Thyroid gland (tissue), 4 donors: ENCODE measurements around the gene STX2. TPM values are rescaled to one million over a fixed set of nuclear protein-coding genes. Genes with fewer than 3 reads are reported as not detected.
A peak's percentile ranks its signal among the peaks of the same experiment; 100 is the strongest.
"Not testable (repeated sequence)": the region's sequence is repeated elsewhere in the genome, so short reads cannot be mapped to it uniquely, and the experiment has no call there.

Experiments used
- DNase-seq, 2 donors: peaks; one replicate each; pipeline ENCODE4 v3.0.0-alpha.2; 2019
- H3K27ac ChIP-seq, 3 donors: fragments of 200-600 bp; sonication (generic); 1 replicate in 2 of 3; 2 replicates in 1 of 3; pipeline ENCODE4 v1.5.1; 2016 to 2019; ENCODE audit warnings: mild to moderate bottlenecking in 1 of 3, moderate library complexity in 1 of 3
- H3K27me3 ChIP-seq: fragments of 200-600 bp; sonication (generic); one replicate; pipeline ENCODE4 v1.5.1; 2019
- H3K36me3 ChIP-seq, 2 donors: fragments of 200-600 bp; sonication (generic); one replicate each; pipeline ENCODE4 v1.5.1; 2016 to 2019
- H3K4me1 ChIP-seq, 2 donors: fragments of 200-600 bp; sonication (generic); one replicate each; pipeline ENCODE4 v1.5.1; 2017 to 2019
- H3K4me3 ChIP-seq, 3 donors: fragments of 200-600 bp; sonication (generic); replicated peaks in 1 of 3; 1 replicate in 2 of 3; 2 replicates in 1 of 3; pipeline ENCODE4 v1.5.1; 2016; ENCODE audit warnings: mild to moderate bottlenecking in 1 of 3
- H3K9me3 ChIP-seq: fragments of 200-600 bp; sonication (generic); one replicate; pipeline ENCODE4 v1.5.1; 2017
- CTCF ChIP-seq, 6 experiments: fragments of 200-600 bp in 3 of 6; fragments of 450-650 bp in 3 of 6; sonication (generic) in 3 of 6; IDR thresholded peaks; one replicate each; pipeline ENCODE4 v1.5.1; 2016 to 2019; ENCODE audit warnings: antibody characterized with exemption in 6 of 6, mild to moderate bottlenecking in 2 of 6, inconsistent platforms in 1 of 6, moderate library complexity in 1 of 6
- POLR2A ChIP-seq, 2 donors: fragments of 450-650 bp; IDR thresholded peaks; one replicate each; pipeline ENCODE4 v1.6.1; 2017; ENCODE audit warnings: antibody characterized with exemption in 2 of 2, mild to moderate bottlenecking in 2 of 2, moderate library complexity in 1 of 2
- WGBS, 2 donors: methylation state at CpG; one replicate each; pipeline ENCODE4 v1.1.5; 2017; 5-methylcytosine and 5-hydroxymethylcytosine counted together
- intact Hi-C: fragments of 100-400 bp; cut with DNase I; formaldehyde crosslinking; loops from one replicate; pipeline ENCODE4 v1.15.1; 2023
- total RNA-seq, 4 donors: library from RNA; depleted of rRNA; stranded (reverse); fragments of >200 nt; gene quantifications; one replicate each; pipeline ENCODE4 v1.2.3, GENCODE V29; 2016

The STX2 gene
- 10 to 100 TPM; 18.0 to 43.0 (median 26.1) TPM for total RNA-seq

GRCh38 chr12:130838951-130839769 is at the start of gene STX2:
TSS of gene STX2 (minus strand) at chr12:130839250. CDS start at chr12:130839099, 151 bp downstream.
- intact Hi-C loops: no loop called here
- H3K27ac ChIP-seq: peak within 1 kb of the TSS; percentile 44 to 82 (median 74)
- TF ChIP-seq POLR2A (IDR thresholded peaks at IDR 0.05): peak in 1 of 2 donors; percentile 65
- peak in 2 of 6 experiments; percentile 13 to 24 for TF ChIP-seq CTCF (IDR thresholded peaks at IDR 0.05)
- no peaks in the 10 kb centered on the region for H3K36me3 ChIP-seq
- WGBS, 2 donors: 1 to 2% methylated on average over 15 to 25 of the region's 79 CpGs
- peak within 1 kb of the TSS; percentile 14 to 97 (median 76) for H3K4me3 ChIP-seq
- peaks cover 0 to 11% of the 10 kb centered on the region in 2 donors for H3K4me1 ChIP-seq
- no peaks in the 10 kb centered on the region for H3K27me3 ChIP-seq
- no peaks in the 10 kb centered on the region for H3K9me3 ChIP-seq
- peak; percentile 86 to 88 for DNase-seq

- DNase-seq, H3K27ac ChIP-seq, H3K27me3 ChIP-seq, H3K9me3 ChIP-seq, intact Hi-C loops, H3K4me3 ChIP-seq, H3K36me3 ChIP-seq, H3K4me1 ChIP-seq: not testable (repeated sequence)
- WGBS, 2 donors: 92 to 95% methylated on average over 10 of the region's 17 CpGs
Measured at GRCh38 chr12:130887190-130887589, 48.1 kb upstream of the STX2 start.

GRCh38 chr12:130881548-130881947 is 42.5 kb upstream of the STX2 start:
- H3K27me3 ChIP-seq: no peaks in the 10 kb centered on the region
- no peaks in the 10 kb centered on the region for H3K9me3 ChIP-seq
- WGBS, 2 donors: 100% methylated on average over 1 of the region's 1 CpG
- no peak for TF ChIP-seq CTCF (IDR thresholded peaks at IDR 0.05)
- no peak for TF ChIP-seq POLR2A (IDR thresholded peaks at IDR 0.05)
- H3K27ac ChIP-seq: no peak overlapping the region
- no peak for DNase-seq
- H3K4me1 ChIP-seq: no peaks in the 10 kb centered on the region
- intact Hi-C loops: no loop called here
- peaks cover 6 to 11% of the 10 kb centered on the region in 2 donors for H3K36me3 ChIP-seq
- no peak overlapping the region for H3K4me3 ChIP-seq

GRCh38 chr12:130881046-130881445 is 42.0 kb upstream of the STX2 start:
- Histone ChIP-seq H3K4me1 (no peaks in the 10 kb centered on the region), H3K4me3 (no peak overlapping the region), H3K27ac (no peak overlapping the region), H3K27me3 (no peaks in the 10 kb centered on the region), H3K36me3 (peaks cover 11 to 16% of the 10 kb centered on the region in 2 donors), H3K9me3 (no peaks in the 10 kb centered on the region)
- DNase-seq: no peak
- intact Hi-C loops: no loop called here
- 89 to 94% methylated on average over 5 of the region's 5 CpGs for WGBS, 2 donors
- no peak for TF ChIP-seq POLR2A (IDR thresholded peaks at IDR 0.05)
- TF ChIP-seq CTCF (IDR thresholded peaks at IDR 0.05): no peak

- peaks cover 17 to 22% of the 10 kb centered on the region in 2 donors for H3K36me3 ChIP-seq
- no peaks in the 10 kb centered on the region for H3K27me3 ChIP-seq
- 42 to 49% methylated on average over 10 of the region's 10 CpGs for WGBS, 2 donors
- H3K4me3 ChIP-seq: no peak overlapping the region
- no peaks in the 10 kb centered on the region for H3K4me1 ChIP-seq
- intact Hi-C loops: no loop called here
- H3K9me3 ChIP-seq: no peaks in the 10 kb centered on the region
- no peak for DNase-seq
- no peak overlapping the region for H3K27ac ChIP-seq
- TF ChIP-seq CTCF (IDR thresholded peaks at IDR 0.05): no peak
- TF ChIP-seq POLR2A (IDR thresholded peaks at IDR 0.05): no peak
Measured at GRCh38 chr12:130880411-130880885, 41.4 kb upstream of the STX2 start.
